HG03159 (cell line): Measurements from ENCODE around the gene SYF2.

Source experiments
- ATAC-seq: cut with Tn5 transposase; IDR thresholded peaks from one replicate; pipeline ENCODE4 v1.9.1; 2021; ENCODE audit warnings: mild to moderate bottlenecking, moderate library complexity; ENCODE audit not compliant: unreplicated experiment

The SYF2 gene

GRCh38 chr1:25185409-25186160, 46.7 kb downstream of the SYF2 start:
- ATAC-seq: no peak

- ATAC-seq: no peak
These were observed 48.1 kb downstream of the SYF2 start for GRCh38 chr1:25184001-25184762.

- ATAC-seq: no peak
These were observed 48.9 kb downstream of the SYF2 start for GRCh38 chr1:25183126-25183980.

- no peak for ATAC-seq
These were observed 49.7 kb downstream of the SYF2 start for GRCh38 chr1:25182629-25183028.

- ATAC-seq: no peak
These were observed 51.3 kb downstream of the SYF2 start for GRCh38 chr1:25180996-25181395.

- ATAC-seq: no peak
These were observed 53.3 kb downstream of the SYF2 start for GRCh38 chr1:25178917-25179561.

GRCh38 chr1:25174730-25175612, 57.3 kb downstream of the SYF2 start:
- ATAC-seq: no peak

GRCh38 chr1:25174363-25174729, 58.0 kb downstream of the SYF2 start:
- ATAC-seq: no peak

GRCh38 chr1:25173809-25174340, 58.4 kb downstream of the SYF2 start:
- no peak for ATAC-seq
